CD4-positive, alpha-beta T cell treated with Interleukin-4 for 4 hours (primary cell): ENCODE measurements around the gene STBD1.
A peak's percentile ranks its signal among the peaks of the same experiment; 100 is the strongest.
"Not testable (repeated sequence)": the region's sequence is repeated elsewhere in the genome, so short reads cannot be mapped to it uniquely, and the experiment has no call there.

Experiments
- DNase-seq: peaks from one replicate; pipeline ENCODE4 v3.0.0-alpha.2; 2020

STBD1 gene

DNA sequence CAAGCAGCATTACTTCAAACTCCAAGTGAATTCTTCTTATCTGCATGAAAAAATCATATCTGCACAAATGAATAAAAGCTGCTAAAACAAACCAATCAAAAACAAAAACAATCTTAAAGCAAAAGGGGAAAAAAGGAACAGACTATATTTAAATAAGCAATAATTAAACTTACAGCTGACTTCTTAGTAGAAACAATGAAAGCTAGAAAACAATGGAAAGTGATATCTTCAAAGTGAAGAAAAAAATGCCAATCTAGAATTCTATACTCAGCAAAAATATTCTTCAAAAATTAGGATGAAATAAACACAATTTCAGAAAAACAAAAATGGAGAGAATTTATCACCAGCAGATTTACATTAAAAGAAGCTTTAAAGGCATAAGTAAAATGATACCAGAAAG, 20.0 kb downstream of the STBD1 start:
- DNase-seq = no peak

DNA sequence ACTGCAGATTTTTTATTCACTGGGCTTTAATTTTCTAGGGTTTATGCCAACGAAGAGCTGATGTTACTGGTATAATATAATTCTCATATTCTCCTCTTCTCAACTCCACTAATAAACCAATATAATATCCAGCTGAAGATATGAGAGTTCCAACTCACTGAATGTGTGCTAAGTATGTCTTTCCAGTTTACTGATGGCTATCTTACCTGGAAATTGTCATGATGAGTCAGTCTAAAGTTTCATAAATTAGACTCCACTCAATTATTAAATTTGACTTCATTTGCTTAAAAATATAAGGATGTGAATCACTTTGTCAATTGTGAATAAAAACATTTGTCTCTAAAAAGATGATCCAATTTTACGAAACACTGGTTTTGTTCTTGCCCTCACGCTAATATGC, 28.4 kb downstream of the STBD1 start:
- no peak for DNase-seq

DNA sequence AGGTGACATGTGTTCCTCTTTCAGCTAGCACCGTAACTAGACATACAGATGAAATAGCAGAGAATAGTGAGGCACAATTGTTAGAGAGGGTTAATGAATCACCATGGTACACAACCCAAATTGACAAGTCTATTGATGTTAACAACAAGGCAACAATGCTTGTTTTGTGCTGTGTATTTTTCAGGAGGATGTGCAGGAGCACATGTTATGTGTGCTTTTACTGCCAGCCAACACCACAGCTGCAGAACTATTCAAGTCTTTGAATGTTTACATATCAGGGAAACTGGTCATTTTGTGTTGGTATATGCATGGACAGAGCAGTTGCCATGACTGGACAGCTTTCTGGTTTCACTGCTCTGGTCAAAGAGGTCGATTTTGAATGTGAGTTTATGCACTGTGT, 32.8 kb downstream of the STBD1 start:
- DNase-seq = no peak

DNA sequence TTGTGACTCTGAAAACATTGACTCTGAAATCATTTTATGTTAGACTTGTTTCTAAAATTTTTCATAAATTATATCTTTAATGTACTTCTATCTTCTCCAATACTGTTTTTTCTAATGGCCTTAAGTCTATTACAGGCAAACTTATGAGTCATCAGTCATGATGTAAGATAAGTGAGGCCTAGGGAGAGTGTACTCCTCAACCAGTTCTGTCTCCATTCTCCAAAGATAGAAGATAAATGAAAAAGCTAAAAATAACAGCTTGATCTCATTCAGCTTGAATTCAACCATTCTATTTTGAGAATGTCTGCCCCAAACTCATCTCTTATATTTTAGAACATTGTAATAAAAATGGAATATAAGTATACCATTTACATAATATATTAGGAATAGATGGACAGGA, 34.5 kb downstream of the STBD1 start:
- no peak for DNase-seq

DNA sequence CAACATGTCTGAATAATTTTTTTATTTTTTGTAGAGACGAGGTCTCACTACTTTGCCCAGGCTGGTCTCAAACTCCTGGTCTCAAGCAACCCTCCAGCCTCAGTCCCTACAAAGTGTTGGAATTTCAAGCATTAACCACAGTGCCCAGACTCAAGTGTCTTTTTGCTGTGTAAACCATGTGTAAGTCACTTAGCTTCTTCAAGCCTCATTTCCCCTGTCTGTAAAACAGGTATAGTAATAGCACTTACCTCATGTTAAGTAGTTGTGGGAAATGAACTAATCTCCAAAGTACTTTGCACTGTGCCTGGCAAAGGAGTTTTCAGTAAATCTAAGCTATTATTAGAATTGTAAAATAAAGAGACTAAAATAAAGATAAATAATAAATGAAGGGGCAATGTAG, 35.7 kb downstream of the STBD1 start:
- no peak for DNase-seq

DNA sequence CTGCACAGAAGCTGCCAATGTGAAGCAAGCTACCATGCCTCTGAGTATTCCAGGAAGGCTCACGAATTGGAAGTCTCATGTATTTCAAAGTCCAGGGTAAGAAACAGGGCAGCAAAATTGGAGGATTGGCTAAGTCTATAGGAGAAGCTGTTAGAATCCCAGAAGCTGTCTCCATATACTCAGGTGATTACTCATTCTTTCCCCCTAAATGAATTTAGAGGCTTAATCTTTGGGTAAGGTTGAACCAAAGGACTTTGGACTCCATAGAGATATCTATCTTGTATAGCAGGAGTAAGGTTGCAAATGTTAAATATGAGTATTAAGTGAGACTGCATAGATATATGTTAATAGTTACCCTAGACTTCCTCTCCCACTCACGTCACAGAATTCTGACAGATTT, 36.3 kb downstream of the STBD1 start:
- no peak for DNase-seq

DNA sequence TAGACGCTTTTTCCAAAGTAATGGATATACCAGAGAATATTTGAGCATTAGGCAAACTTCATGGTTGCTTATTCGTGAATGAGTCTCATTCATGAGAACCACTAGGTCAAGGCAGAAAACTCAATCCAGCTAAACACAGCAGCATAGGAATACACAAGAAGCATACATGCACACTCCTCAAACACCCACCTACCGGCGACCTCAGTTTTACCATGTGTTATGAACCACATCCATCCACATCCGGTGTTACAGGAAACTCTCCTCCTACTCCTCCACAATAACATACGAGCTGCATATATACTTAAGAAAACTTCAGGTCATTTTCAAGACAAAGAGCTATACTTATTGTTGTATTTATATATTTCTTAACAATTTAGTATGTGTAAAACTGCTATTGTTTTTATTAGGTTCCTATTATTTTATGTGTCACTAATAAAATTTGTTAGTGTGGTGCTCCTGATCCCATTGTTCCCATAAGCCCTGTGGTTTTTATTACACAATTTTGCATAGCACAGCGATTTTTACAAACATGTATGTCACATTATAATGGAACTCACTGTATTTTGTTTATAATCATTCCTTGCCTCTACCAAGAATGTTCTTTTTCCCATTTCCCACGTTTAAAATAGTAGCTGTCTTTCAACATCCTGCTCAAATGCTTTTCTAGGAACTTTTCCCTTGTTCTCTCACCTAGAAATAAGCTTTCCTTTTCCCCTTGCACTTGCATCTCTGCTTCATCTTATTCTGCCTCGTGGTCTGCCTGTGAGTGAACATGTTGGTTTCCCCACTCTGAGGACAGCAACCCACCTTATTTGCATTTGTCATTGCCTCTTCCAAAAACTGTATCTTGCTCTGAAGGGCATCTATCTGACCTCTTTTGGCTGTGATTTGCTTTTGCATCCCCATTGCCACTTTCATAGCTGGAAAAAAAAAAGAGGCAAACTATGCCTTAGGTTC, 48.3 kb downstream of the STBD1 start:
- peak; percentile 32 for DNase-seq

DNA sequence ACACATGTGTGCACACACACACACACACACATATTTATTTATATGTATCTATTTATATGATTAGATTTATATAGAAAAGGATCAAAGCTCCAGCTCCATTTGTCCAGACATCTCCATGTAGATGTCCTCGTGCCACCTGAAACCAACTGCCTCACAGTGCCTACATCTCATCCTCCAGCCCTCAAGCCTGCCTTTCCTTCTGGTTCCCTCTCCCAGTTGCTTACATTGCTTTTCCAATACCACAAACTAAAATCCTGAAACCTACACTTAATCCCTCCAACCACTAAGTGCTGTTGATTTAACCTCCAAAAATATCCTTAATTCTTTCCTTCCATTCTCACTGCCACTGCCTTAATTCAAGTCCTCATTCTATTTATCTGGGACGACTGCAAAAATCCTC, 51.4 kb downstream of the STBD1 start:
- DNase-seq = no peak

DNA sequence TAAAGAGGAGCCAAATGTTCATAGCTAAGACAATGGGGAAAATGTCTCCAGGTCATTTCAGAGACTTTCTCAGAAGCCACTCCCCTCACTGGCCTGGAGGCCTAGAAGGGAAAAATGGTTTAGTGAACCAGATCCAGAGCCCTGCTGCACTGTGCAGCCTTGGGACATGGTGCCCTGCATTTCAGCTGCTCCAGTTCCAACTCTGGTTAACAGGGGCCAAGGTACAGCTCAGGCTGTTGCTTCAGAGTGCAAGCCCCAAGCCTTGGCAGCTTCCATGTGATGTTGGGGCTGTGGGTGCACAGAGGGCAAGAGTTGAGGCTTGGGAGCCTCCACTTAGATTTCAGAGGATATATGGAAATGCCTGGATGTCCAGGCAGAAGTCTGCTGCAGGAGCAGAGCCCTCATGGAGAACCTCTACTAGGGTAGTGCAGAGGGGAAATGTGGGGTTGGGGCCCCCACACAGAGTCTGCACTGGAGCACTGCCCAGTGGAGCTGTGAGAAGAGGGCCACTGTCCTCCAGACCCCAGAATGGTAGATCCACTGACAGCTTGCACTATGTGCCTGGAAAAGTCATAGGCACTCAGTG, 53.4 kb downstream of the STBD1 start:
- DNase-seq = not testable (repeated sequence)
